ENCODE data around the gene ERP27.

- no peak for TF ChIP-seq POLR2A (IDR thresholded peaks at IDR 0.05)
- no peak for TF ChIP-seq CTCF (IDR thresholded peaks at IDR 0.05)
Observed at GRCh38 chr12:14931791-14932560, 6.4 kb downstream of the ERP27 start.

All from esophagus squamous epithelium (tissue), 4 donors.